WTC11 (cell line): ENCODE results near the gene FOXP1. TPM values are rescaled to one million over a fixed set of nuclear protein-coding genes. Genes with fewer than 3 reads are reported as not detected.

ENCODE experiments used
- ATAC-seq: fragments of 200-7000 bp; cut with Tn5 transposase; 2 replicates; pipeline ENCODE4 v1.10.0; 2021; ENCODE audit warnings: mild to moderate bottlenecking, moderate library complexity
- CTCF ChIA-PET: fragments of 300-600 bp; sonication (Branson Sonifier 250); formaldehyde crosslinking; loops from one replicate; lab custom pipeline; 2021; ENCODE audit warnings: antibody characterized with exemption; lab: Charles Lee
- POLR2A ChIA-PET: fragments of 350-600 bp; sonication (Branson Sonifier 250); formaldehyde crosslinking; loops from one replicate; lab custom pipeline; 2021; ENCODE audit warnings: antibody characterized with exemption; lab: Charles Lee
- DNase-seq: peaks from one replicate; pipeline ENCODE4 v3.0.0; 2021; ENCODE audit warnings: low spot score
- H3K27ac Mint-ChIP-seq: 2 replicates; pipeline ENCODE4 v1.8.0; 2021; ENCODE audit warnings: mixed read lengths
- H3K27me3 Mint-ChIP-seq: 2 replicates; pipeline ENCODE4 v1.8.0; 2021; ENCODE audit warnings: low read depth, mild to moderate bottlenecking, moderate library complexity, mixed read lengths
- H3K36me3 Mint-ChIP-seq: 2 replicates; pipeline ENCODE4 v1.8.0; 2021; ENCODE audit warnings: mixed read lengths
- H3K4me1 Mint-ChIP-seq: 2 replicates; pipeline ENCODE4 v1.8.0; 2022; ENCODE audit warnings: mixed read lengths
- H3K4me3 Mint-ChIP-seq: 2 replicates; pipeline ENCODE4 v1.8.0; 2021; ENCODE audit warnings: mild to moderate bottlenecking, moderate library complexity, mixed read lengths
- H3K9me3 Mint-ChIP-seq: 2 replicates; pipeline ENCODE4 v1.8.0; 2021; ENCODE audit warnings: mixed read lengths
- ESRRA ChIP-seq: sonication (generic); formaldehyde crosslinking; IDR thresholded peaks from 2 replicates; pipeline ENCODE4 v1.8.1; 2022; ENCODE audit warnings: mild to moderate bottlenecking, missing genetic modification reagents, borderline replicate concordance
- FOXJ3 ChIP-seq: sonication (generic); formaldehyde crosslinking; IDR thresholded peaks from 2 replicates; pipeline ENCODE4 v1.9.0; 2021; ENCODE audit warnings: missing genetic modification reagents, mild to moderate bottlenecking, borderline replicate concordance
- FOXK1 ChIP-seq: sonication (generic); formaldehyde crosslinking; IDR thresholded peaks from 2 replicates; pipeline ENCODE4 v1.8.0; 2022; ENCODE audit warnings: mild to moderate bottlenecking, moderate library complexity, missing genetic modification reagents
- FOXP4 ChIP-seq: sonication (generic); formaldehyde crosslinking; IDR thresholded peaks from 2 replicates; pipeline ENCODE4 v1.8.0; 2022; ENCODE audit warnings: mild to moderate bottlenecking, missing genetic modification reagents
- GRHL2 ChIP-seq: fragments of 250-450 bp; sonication (Bioruptor Pico); IDR thresholded peaks from 2 replicates; pipeline ENCODE4 v1.8.0; 2022; ENCODE audit warnings: mild to moderate bottlenecking, moderate library complexity; ENCODE audit not compliant: insufficient replicate concordance, severe bottlenecking
- JUN ChIP-seq: sonication (generic); formaldehyde crosslinking; IDR thresholded peaks from 2 replicates; pipeline ENCODE4 v1.8.0; 2023; ENCODE audit warnings: mild to moderate bottlenecking, missing genetic modification reagents
- MLX ChIP-seq: sonication (generic); formaldehyde crosslinking; IDR thresholded peaks from 2 replicates; pipeline ENCODE4 v1.8.1; 2023; ENCODE audit warnings: mild to moderate bottlenecking, missing genetic modification reagents, moderate library complexity
- MXD4 ChIP-seq: fragments of 250-450 bp; sonication (Bioruptor Pico); IDR thresholded peaks from 2 replicates; pipeline ENCODE4 v1.8.0; 2021; ENCODE audit warnings: mild to moderate bottlenecking, moderate library complexity, borderline replicate concordance
- NFYB ChIP-seq: sonication (generic); formaldehyde crosslinking; conservative IDR thresholded peaks from 2 replicates; pipeline ENCODE4 v1.8.0; 2022; ENCODE audit warnings: low read depth, missing genetic modification reagents
- NR2C2 ChIP-seq: sonication (generic); formaldehyde crosslinking; IDR thresholded peaks from 2 replicates; pipeline ENCODE4 v1.8.0; 2022; ENCODE audit warnings: mild to moderate bottlenecking, missing genetic modification reagents
- RORB ChIP-seq: fragments of 250-450 bp; sonication (Bioruptor Pico); IDR thresholded peaks from 2 replicates; pipeline ENCODE4 v1.9.0; 2021; ENCODE audit warnings: mild to moderate bottlenecking
- TCF7 ChIP-seq: sonication (generic); formaldehyde crosslinking; IDR thresholded peaks from 2 replicates; pipeline ENCODE4 v1.8.0; 2022; ENCODE audit warnings: mild to moderate bottlenecking, low read depth, missing genetic modification reagents, moderate library complexity
- TEAD1 ChIP-seq: sonication (generic); formaldehyde crosslinking; IDR thresholded peaks from 2 replicates; pipeline ENCODE4 v1.8.0; 2022; ENCODE audit warnings: mild to moderate bottlenecking, missing genetic modification reagents
- ZBTB43 ChIP-seq: sonication (generic); formaldehyde crosslinking; IDR thresholded peaks from 2 replicates; pipeline ENCODE4 v1.8.1; 2023; ENCODE audit warnings: mild to moderate bottlenecking, missing genetic modification reagents
- ZNF121 ChIP-seq: sonication (generic); formaldehyde crosslinking; IDR thresholded peaks from 2 replicates; pipeline ENCODE4 v1.8.0; 2023; ENCODE audit warnings: missing genetic modification reagents
- ZNF232 ChIP-seq: sonication (generic); formaldehyde crosslinking; IDR thresholded peaks from 2 replicates; pipeline ENCODE4 v1.8.0; 2022; ENCODE audit warnings: mild to moderate bottlenecking, missing genetic modification reagents
- ZNF532 ChIP-seq: fragments of 250-450 bp; sonication (Bioruptor Pico); IDR thresholded peaks from 2 replicates; pipeline ENCODE4 v1.9.0; 2021; ENCODE audit warnings: mild to moderate bottlenecking, borderline replicate concordance
- total RNA-seq: library from RNA; stranded (reverse); gene quantifications from 3 replicates; pipeline ENCODE4 v1.2.3, GENCODE V29; 2021
- TF ChIP-seq, protein P1 (sequence below): sonication (generic); formaldehyde crosslinking; IDR thresholded peaks from 2 replicates; pipeline ENCODE4 v1.8.0; 2022; ENCODE audit warnings: missing genetic modification reagents

The FOXP1 gene
- total RNA-seq, 1 experiment from 2014 or later: 25.8 TPM

DNA sequence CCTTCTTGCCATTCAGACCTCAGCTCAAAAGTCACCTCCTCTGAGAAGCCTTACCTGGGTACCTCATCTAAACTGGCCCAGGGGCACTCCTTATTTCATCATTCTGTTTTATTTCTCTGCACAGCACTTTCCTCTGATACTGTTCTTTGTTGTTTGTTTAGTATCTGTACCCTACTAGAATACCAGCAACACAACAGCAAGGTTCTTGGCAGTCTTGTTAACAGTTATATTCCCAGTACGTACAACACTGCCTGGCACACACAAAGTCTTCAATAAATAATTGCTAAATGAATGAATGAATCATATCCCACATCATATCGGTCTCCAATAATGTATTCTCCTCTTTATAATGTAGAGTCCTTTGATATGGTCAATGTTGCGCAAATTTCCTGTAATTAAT is 188.1 kb downstream of the FOXP1 start (continued):
- TF ChIP-seq, protein P1, sequence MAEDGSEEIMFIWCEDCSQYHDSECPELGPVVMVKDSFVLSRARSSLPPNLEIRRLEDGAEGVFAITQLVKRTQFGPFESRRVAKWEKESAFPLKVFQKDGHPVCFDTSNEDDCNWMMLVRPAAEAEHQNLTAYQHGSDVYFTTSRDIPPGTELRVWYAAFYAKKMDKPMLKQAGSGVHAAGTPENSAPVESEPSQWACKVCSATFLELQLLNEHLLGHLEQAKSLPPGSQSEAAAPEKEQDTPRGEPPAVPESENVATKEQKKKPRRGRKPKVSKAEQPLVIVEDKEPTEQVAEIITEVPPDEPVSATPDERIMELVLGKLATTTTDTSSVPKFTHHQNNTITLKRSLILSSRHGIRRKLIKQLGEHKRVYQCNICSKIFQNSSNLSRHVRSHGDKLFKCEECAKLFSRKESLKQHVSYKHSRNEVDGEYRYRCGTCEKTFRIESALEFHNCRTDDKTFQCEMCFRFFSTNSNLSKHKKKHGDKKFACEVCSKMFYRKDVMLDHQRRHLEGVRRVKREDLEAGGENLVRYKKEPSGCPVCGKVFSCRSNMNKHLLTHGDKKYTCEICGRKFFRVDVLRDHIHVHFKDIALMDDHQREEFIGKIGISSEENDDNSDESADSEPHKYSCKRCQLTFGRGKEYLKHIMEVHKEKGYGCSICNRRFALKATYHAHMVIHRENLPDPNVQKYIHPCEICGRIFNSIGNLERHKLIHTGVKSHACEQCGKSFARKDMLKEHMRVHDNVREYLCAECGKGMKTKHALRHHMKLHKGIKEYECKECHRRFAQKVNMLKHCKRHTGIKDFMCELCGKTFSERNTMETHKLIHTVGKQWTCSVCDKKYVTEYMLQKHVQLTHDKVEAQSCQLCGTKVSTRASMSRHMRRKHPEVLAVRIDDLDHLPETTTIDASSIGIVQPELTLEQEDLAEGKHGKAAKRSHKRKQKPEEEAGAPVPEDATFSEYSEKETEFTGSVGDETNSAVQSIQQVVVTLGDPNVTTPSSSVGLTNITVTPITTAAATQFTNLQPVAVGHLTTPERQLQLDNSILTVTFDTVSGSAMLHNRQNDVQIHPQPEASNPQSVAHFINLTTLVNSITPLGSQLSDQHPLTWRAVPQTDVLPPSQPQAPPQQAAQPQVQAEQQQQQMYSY: no peak
- TF ChIP-seq ZNF532 (CRISPR knock-in tag) (no peak), MXD4 (CRISPR knock-in tag) (no peak), NFYB (CRISPR knock-in tag) (no peak), TEAD1 (no peak), MLX (CRISPR knock-in tag) (no peak), RORB (CRISPR knock-in tag) (no peak), FOXP4 (CRISPR knock-in tag) (no peak), JUN (no peak), GRHL2 (CRISPR knock-in tag) (no peak)

DNA sequence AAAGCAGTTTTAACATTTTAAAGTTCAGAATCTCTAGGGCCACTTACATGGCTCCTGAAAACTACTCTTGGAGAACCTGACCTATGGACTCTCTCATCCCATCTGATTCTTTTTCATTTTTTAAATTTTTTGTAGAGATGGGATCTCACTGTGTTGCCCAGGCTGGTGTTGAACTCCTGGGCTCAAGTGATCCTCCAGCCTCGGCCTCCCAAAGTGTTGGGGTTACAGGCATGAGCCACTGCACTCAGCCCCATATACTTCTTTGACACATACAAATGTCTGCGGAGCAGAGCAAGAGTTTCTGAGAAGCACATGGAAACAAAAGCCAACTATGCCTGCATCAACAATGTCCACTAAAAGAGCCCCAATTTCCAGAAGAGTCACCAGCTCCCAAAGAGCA is 189.8 kb downstream of the FOXP1 start:
- TF ChIP-seq FOXJ3 (no peak), ZNF121 (CRISPR knock-in tag) (0 out of 2 replicates have a peak, but pooled peaks have one; percentile 44)
- H3K36me3 Mint-ChIP-seq: no peaks in the 10 kb centered on the region

GRCh38 chr3:71393093-71393492 is 190.4 kb downstream of the FOXP1 start:
- Mint-ChIP-seq H3K36me3 (no peaks in the 10 kb centered on the region), H3K9me3 (no peaks in the 10 kb centered on the region), H3K27ac (no peak overlapping the region), H3K27me3 (no peaks in the 10 kb centered on the region), H3K4me3 (no peak overlapping the region), H3K4me1 (peaks cover 38% of the 10 kb centered on the region)
- ATAC-seq (no peak), DNase-seq (no peak)
- ChIA-PET CTCF (no interaction called here), POLR2A (interaction anchor here (0.7 kb wide), 1 partner anchor 103 kb away, joined by 4 read pairs; no protein-coding TSS in a partner anchor)
- TF ChIP-seq ZBTB43 (CRISPR knock-in tag): no peak
- no peak for TF ChIP-seq NR2C2 (CRISPR knock-in tag)
- TF ChIP-seq, protein P1: no peak
- no peak for TF ChIP-seq ZNF232
- TF ChIP-seq TCF7 (CRISPR knock-in tag): no peak
- TF ChIP-seq ESRRA (CRISPR knock-in tag): no peak
- no peak for TF ChIP-seq FOXK1 (CRISPR knock-in tag)
- TF ChIP-seq ZNF121 (CRISPR knock-in tag): no peak

More for the DNA sequence above, 189.8 kb downstream of the FOXP1 start:
- H3K4me3 Mint-ChIP-seq: no peak overlapping the region
- H3K9me3 Mint-ChIP-seq: no peaks in the 10 kb centered on the region
- no peak overlapping the region for H3K27ac Mint-ChIP-seq
- CTCF ChIA-PET: no interaction called here
- DNase-seq: no peak
- no peak for ATAC-seq
- POLR2A ChIA-PET: interaction anchor here (0.7 kb wide), 1 partner anchor 102 kb away, joined by 4 read pairs; no protein-coding TSS in a partner anchor
- H3K4me1 Mint-ChIP-seq: peaks cover 32% of the 10 kb centered on the region
- no peaks in the 10 kb centered on the region for H3K27me3 Mint-ChIP-seq
